K562 treated with DMSO at 1 percent for 12 hours (cell line): Measurements from ENCODE around the gene ANO8. TPM values are rescaled to one million over a fixed set of nuclear protein-coding genes. Genes with fewer than 3 reads are reported as not detected.

Experiments
- total RNA-seq: library from RNA; unstranded; fragments of 300-600 nt; gene quantifications from 2 replicates; pipeline ENCODE4 v1.2.3, GENCODE V29; 2022; ENCODE audit not compliant: insufficient read depth

The ANO8 gene, protein sequence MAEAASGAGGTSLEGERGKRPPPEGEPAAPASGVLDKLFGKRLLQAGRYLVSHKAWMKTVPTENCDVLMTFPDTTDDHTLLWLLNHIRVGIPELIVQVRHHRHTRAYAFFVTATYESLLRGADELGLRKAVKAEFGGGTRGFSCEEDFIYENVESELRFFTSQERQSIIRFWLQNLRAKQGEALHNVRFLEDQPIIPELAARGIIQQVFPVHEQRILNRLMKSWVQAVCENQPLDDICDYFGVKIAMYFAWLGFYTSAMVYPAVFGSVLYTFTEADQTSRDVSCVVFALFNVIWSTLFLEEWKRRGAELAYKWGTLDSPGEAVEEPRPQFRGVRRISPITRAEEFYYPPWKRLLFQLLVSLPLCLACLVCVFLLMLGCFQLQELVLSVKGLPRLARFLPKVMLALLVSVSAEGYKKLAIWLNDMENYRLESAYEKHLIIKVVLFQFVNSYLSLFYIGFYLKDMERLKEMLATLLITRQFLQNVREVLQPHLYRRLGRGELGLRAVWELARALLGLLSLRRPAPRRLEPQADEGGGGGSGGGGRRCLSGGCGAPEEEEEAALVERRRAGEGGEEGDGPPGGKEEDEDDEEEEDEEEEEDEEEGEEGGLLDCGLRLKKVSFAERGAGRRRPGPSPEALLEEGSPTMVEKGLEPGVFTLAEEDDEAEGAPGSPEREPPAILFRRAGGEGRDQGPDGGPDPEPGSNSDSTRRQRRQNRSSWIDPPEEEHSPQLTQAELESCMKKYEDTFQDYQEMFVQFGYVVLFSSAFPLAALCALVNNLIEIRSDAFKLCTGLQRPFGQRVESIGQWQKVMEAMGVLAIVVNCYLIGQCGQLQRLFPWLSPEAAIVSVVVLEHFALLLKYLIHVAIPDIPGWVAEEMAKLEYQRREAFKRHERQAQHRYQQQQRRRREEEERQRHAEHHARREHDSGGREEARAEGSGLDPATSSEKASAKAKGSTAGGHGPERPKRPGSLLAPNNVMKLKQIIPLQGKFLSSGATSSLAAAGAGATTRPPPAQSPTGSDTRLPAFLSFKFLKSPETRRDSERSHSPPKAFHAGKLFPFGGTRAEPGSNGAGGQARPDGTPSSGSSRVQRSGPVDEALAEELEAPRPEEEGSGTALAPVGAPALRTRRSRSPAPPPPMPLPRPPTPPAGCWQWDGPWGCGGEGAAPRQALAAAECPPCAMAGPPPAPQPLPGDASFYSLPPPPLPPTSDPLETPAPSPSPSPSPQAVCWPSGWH
- total RNA-seq = 3.8 and 12.9 TPM in 2 replicates

GRCh38 chr19:17334414-17335409 is at the start of gene ANO8:
TSS of gene ANO8 (minus strand) at chr19:17334855. CDS start at chr19:17334670, 185 bp downstream.

DNA sequence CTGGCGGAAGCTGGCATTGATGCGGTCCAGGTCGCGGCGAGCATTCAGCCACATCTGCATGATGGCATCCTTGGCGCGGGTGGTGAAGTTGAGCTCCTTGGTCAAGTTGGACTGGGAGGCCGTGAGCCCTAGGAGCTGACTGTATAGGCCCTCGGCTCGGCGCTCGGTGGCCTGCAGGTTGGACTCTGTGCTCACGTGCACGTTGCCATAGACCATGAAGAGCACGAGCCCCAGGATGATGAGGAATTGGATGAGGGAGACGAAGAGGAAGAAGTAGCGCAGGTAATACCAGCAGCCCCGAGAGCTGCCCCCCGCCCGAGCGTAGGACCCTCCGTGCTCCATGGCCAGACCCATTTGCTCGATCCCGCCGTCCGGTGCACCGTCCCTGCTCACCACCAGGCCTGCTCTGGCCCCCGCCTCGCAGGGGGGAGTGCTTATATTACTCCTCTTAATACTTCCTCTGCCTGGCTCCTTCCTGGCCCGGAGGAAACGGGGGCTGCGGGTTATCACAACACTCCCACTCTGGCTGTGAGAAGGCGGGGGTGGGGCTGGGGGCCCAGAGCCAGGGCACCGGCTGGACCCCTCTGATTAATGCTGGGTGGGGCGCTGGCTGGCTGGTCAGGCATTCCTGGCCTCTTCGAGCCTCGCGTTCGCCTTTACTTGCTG is 42.4 kb upstream of the ANO8 start, which contains the start of gene PLVAP:
Gene PLVAP, minus strand, starts transcription at position 408 of the 666 bp plus-strand sequence. Its CDS starts 54 bp downstream, at position 354.

GRCh38 chr19:17336872-17337674 is 2.4 kb upstream of the ANO8 start, which contains the start of gene GTPBP3:
TSS of gene GTPBP3 (plus strand) at chr19:17337553. CDS start at chr19:17337612, 59 bp downstream.

DNA sequence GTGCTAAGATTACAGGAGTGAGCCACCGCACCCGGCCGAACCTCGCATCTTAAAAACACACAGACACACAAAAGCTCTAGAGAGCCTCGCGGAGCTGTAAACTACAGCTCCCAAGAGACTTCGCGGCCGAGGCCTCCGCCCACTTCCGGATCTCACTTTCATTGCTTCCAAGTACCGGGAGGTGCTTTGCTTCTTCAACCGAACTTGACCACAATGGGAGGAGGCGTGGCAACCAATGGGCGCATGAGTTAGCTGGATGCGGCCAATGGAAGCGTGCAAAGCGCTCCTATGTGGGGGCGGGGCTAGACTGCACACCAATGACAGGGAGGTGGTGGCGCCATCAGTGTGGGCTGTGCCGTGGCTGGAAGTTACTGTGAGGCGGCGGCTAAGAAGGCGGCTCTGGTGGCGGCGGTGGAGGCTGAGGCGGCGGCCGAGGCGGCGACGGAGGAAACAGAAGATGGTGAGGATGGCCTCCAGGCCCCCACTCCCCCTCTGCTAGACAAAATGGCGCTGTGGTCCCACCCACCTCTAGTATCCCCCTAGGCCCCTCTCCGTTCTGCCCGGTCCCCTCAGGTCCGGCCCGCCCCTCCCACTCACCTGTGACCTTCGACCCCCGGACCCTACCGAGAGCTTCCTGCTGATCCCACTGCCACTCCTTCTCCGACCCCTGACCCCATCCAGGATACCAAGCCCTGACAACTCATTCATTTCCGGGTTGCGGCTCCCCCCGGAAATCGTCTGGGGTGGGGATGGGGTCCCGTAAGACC is 25.3 kb downstream of the ANO8 start, which contains the start of gene DDA1:
Gene DDA1, plus strand, starts transcription at position 366 of the 767 bp plus-strand sequence. Its CDS starts 92 bp downstream, at position 458.

DNA sequence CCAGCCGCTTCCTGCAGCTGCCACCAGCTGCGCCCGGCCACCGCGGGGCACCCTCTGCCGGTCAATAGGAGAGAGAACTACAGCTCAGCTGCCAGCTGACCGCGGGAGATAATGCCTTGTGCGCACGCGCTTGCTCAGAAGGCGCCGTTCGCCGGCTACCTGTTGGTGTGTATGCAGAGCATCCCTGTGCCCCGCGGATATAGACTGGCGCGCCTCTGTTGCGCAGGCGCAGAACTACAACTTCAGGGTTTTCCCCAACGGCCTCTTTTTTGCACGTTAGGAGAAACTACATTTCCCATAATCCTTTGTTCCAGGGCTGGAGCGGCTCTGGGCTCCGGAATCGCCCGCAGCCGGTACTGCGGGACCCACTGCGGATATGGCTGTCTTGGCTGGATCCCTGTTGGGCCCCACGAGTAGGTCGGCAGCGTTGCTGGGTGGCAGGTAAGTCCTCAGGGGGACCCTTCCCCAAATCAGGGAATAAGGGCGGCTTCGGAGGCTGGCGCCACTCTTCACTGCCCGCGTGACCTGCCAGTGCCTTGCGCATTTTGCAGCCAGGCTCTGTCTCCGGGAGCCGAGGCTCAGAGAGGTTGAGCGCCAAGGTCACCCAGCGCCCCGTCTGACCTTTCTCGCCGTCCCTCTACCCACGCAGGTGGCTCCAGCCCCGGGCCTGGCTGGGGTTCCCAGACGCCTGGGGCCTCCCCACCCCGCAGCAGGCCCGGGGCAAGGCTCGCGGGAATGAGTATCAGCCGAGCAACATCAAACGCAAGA is 29.0 kb downstream of the ANO8 start, which contains the start of gene MRPL34:
Gene MRPL34, plus strand, starts transcription at position 356 of the 768 bp plus-strand sequence. Its CDS starts 21 bp downstream, at position 377.

GRCh38 chr19:17303167-17303939 is 31.3 kb downstream of the ANO8 start, which contains the start of gene ABHD8:
TSS of gene ABHD8 (minus strand) at chr19:17303425. CDS start at chr19:17301616, 1,809 bp downstream.

DNA sequence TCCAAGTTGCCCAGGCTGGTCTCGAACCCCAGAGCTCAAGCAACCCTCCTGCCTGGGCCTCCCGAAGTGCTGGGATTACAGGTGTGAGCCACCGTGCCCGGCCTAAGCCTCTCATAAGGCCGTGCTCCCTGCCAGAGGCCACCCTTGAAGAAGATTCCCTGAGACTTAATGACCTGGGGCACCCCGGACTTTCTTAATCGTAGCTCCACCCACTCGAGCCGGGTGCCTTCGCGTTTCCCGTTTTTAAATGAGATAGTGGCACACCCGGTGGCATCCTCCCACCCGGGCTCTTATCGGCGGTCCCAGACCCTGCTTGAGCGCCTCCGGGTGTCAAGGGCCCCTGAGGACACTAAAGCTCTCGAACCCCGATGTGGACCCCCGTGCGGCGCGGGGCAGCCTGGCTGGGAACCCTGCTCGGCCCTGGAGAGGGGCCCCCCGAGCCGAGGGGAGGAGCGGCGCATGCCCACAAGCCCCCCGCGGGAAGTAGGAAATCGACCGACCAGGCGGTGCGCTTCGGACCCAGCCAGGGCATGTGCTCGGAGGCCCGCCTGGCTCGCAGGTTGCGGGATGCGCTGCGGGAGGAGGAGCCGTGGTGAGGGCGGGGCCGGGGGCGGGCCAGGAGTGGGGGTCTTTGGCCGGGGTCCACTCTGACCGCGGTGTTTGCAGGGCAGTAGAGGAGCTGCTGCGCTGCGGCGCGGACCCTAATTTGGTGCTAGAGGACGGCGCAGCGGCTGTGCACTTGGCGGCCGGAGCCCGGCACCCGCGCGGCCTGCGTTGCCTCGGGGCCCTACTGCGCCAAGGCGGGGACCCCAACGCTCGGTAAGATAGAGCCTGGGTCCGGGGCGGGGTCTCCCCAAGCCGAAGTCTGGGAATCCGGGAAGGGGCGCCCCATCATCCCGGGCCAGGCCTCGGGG is 53.0 kb downstream of the ANO8 start, which contains the start of gene ANKLE1:
Gene ANKLE1, plus strand, starts transcription at position 511 of the 914 bp plus-strand sequence. Its CDS starts 20 bp downstream, at position 531.

Other genes with a start within 250 kb of the ANO8 start
- 31.0 and 50.9 TPM in 2 replicates for gene USE1, start 119.5 kb downstream of the ANO8 start, total RNA-seq
- 68.1 and 78.7 TPM in 2 replicates for gene OCEL1, start 108.6 kb downstream of the ANO8 start, total RNA-seq
- 145 and 152 TPM in 2 replicates for gene NR2F6, start 88.9 kb downstream of the ANO8 start, total RNA-seq
- gene USHBP1, start 70.1 kb downstream of the ANO8 start, total RNA-seq = not detected in 2 replicates
- gene BABAM1, start 67.4 kb downstream of the ANO8 start, total RNA-seq = 88.6 and 94.2 TPM in 2 replicates
- 2.3 and 2.5 TPM in 2 replicates for gene ANKLE1, start 53.0 kb downstream of the ANO8 start, total RNA-seq
- gene ABHD8, start 31.4 kb downstream of the ANO8 start, total RNA-seq = 39.8 and 40.0 TPM in 2 replicates
- gene MRPL34, start 29.0 kb downstream of the ANO8 start, total RNA-seq = 110 and 139 TPM in 2 replicates
- 56.6 and 89.3 TPM in 2 replicates for gene DDA1, start 25.3 kb downstream of the ANO8 start, total RNA-seq
- gene GTPBP3, start 2.7 kb upstream of the ANO8 start, total RNA-seq = 53.7 and 59.6 TPM in 2 replicates
- not detected in 2 replicates for gene PLVAP, start 42.5 kb upstream of the ANO8 start, total RNA-seq
- 1.5 TPM in 1 of 2 replicates, not detected in the other for gene CCDC194, start 59.3 kb upstream of the ANO8 start, total RNA-seq
- gene BST2, start 70.8 kb upstream of the ANO8 start, total RNA-seq = 417 and 506 TPM in 2 replicates
- gene MVB12A, start 85.2 kb upstream of the ANO8 start, total RNA-seq = 63.2 and 98.8 TPM in 2 replicates
- 0.79 TPM in 1 of 2 replicates, not detected in the other for gene TMEM221, start 113.8 kb upstream of the ANO8 start, total RNA-seq
- not detected in 2 replicates for gene NXNL1, start 126.1 kb upstream of the ANO8 start, total RNA-seq
- 2.8 and 4.5 TPM in 2 replicates for gene SLC27A1, start 135.7 kb upstream of the ANO8 start, total RNA-seq
- 159 and 210 TPM in 2 replicates for gene PGLS, start 176.8 kb upstream of the ANO8 start, total RNA-seq
- gene COLGALT1, start 220.8 kb upstream of the ANO8 start, total RNA-seq = 49.3 and 89.2 TPM in 2 replicates